LNCAP (cell line): ENCODE data around the gene IFT27.

Source experiments
- CTCF ChIP-seq: fragments of 450-650 bp; IDR thresholded peaks from 2 replicates; pipeline ENCODE4 v1.5.1; 2017; ENCODE audit warnings: mild to moderate bottlenecking

The IFT27 gene

DNA sequence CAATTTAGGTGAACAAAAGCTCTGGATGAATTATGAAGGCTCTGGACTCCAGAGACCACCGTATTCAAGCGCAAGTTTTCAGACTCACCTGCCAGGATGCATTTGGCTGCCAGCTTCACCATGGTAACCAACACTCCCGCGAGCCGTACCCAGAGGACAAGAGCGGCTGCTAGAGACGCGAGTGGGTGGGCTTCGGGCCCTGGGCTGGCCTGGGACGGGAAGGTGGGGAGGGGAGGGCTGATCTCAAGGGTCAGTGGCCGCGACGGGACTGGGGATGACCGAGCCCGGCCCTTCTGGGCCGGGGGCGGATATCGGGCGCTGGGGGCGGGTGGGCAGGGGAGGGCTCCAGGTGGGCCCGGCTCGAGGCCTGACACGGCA, 344 bp downstream of the IFT27 start:
- no peak for TF ChIP-seq CTCF

- peak; percentile 52 for TF ChIP-seq CTCF
Observed at GRCh38 chr22:36773935-36774334, 2.0 kb downstream of the IFT27 start.

DNA sequence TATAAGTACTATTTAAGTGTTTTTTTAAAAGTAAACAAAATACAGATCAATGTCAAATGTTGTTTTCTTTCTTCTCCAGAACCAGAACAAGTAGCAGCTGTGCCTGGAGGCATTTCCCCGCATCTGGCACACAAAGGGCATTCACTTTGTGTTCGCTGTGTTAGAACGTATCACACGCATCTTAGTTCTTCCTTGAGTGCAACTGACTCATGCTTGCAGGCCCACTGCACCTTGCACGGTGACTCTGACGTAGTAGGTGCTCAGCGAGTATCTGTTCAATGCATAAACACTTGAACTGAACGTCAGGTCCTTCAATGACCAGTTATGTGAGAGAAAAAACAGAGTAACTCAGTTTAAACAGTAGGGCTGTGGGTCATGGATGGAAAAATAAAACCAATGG, 3.5 kb downstream of the IFT27 start:
- TF ChIP-seq CTCF: no peak

DNA sequence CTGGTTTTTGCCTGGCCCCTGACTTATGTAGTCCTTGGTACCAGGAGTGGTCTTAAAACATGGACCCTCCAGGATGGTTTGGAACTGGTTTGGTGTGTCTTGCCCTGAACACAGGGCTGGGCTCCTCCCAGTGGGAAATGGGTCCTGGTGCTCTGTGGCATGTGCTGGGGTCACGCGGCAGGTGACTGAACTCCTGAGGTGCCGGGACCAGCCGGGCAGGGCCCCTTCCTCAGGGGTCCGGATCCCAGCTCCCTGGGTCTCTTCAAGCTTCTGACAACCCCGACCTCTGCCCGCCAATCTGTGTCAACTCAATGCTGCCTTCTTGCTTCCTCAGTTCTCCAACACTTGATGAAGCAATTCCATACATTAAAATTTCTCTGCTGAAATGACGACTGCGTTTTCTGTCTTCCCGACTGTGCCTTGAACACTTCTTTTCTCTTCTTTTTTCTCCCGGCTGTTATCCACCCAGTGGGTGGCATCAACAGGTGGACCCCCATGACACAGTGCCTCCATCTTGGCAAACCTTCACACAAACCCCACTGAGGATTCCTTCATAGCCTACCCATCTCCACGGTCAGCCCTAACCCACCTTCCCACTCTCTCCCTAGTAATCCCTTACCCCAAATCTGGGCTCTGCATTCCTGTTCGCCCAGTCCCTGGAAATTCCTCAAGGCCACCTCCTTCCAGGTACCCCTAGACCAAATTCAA, 4.4 kb downstream of the IFT27 start:
- TF ChIP-seq CTCF: no peak

DNA sequence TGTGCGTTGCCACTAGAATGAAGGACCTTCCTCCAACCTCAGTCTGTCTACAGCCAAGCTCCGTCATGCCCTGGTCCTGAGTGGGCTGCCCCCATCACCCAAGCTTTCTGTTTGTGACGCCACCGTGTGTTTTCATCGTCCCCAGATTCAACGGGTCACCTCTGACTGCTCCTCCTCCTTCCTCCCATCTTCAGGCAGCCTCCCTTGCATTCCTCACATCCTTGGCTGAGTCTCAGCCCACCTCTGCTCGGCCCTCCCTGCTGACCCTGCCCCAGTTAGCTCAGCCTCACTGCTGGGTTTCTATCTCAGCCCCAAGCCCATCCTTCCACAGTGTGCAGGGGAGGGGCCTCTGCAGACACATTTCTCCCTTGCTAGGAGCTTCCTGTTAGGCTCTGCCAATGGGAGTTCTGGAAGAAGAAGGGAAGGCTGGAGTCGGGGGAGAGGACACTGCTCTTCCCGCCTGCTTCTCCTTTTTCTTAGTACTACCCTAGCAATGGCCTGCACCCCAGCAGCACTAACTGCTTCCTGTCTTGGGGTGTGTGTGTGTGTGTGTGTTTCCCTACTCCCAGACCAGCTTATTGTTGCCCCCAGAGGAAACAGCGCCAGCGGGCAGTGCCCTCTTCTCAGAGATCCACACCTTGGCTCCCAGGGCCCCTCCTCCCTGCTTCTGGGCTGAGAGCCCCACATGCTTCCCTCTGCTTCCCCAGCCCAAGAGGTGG, 5.2 kb downstream of the IFT27 start:
- TF ChIP-seq CTCF: no peak

GRCh38 chr22:36769541-36770512, 6.1 kb downstream of the IFT27 start:
- TF ChIP-seq CTCF: no peak

GRCh38 chr22:36768616-36769015, 7.3 kb downstream of the IFT27 start:
- no peak for TF ChIP-seq CTCF
